Mucosa of rectum (tissue), 2 donors: ENCODE data around the gene ELAVL2.
"Not testable (repeated sequence)": the region's sequence is repeated elsewhere in the genome, so short reads cannot be mapped to it uniquely, and the experiment has no call there.

Source experiments
- H3K27ac ChIP-seq, 2 donors: one replicate each; pipeline ENCODE4 v1.7.0; 2013; ENCODE audit warnings: inconsistent platforms in 2 of 2, low read depth in 2 of 2, low read length in 2 of 2
- H3K27me3 ChIP-seq, 2 donors: one replicate each; pipeline ENCODE4 v1.7.0; 2013; ENCODE audit warnings: low read length in 2 of 2; ENCODE audit not compliant: control insufficient read depth in 2 of 2, insufficient read depth in 2 of 2
- H3K36me3 ChIP-seq, 2 donors: one replicate each; pipeline ENCODE4 v1.7.0; 2013; ENCODE audit warnings: low read length in 2 of 2; ENCODE audit not compliant: control insufficient read depth in 2 of 2, insufficient read depth in 2 of 2
- H3K4me1 ChIP-seq, 2 donors: one replicate each; pipeline ENCODE4 v1.7.0; 2013; ENCODE audit warnings: low read length in 2 of 2, mild to moderate bottlenecking in 1 of 2; ENCODE audit not compliant: control insufficient read depth in 2 of 2, insufficient read depth in 2 of 2
- H3K4me3 ChIP-seq, 2 donors: one replicate each; pipeline ENCODE4 v1.7.0; 2013; ENCODE audit warnings: low read length in 2 of 2
- H3K9ac ChIP-seq, 2 donors: one replicate each; pipeline ENCODE4 v1.7.0; 2013; ENCODE audit warnings: low read length in 2 of 2, low read depth in 1 of 2, mild to moderate bottlenecking in 1 of 2
- H3K9me3 ChIP-seq, 2 donors: one replicate each; pipeline ENCODE4 v1.7.0; 2013; ENCODE audit warnings: low read length in 2 of 2; ENCODE audit not compliant: control insufficient read depth in 2 of 2
- donor health status: healthy.
- donor health status: Normal muscosa, but diverticular disease.

The ELAVL2 gene

DNA sequence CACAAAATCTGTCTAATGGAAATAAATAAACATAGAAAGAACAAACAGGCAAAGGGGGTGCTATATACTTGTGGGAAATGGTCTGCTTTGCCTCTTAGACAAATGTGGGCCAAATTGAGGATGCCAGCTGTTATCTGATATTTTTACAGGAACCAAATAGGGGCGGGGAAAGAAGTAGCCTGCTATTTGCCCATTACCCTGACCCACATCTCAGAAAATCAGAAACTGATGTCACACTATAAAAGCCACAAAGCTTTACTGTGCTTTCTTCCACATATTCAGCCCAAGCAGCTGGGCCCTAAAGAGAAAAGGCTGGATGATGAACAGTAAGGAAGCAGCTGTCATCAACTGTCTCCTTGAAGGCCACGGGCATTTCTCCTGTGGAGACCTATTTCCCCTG lies 97.3 kb downstream of the ELAVL2 start:
- no peaks in the 10 kb centered on the region for H3K27me3 ChIP-seq
- H3K4me1 ChIP-seq, result no peaks in the 10 kb centered on the region
- H3K36me3 ChIP-seq, result no peaks in the 10 kb centered on the region
- H3K4me3 ChIP-seq, result no peak overlapping the region
- no peak overlapping the region for H3K9ac ChIP-seq
- no peak overlapping the region for H3K27ac ChIP-seq
- H3K9me3 ChIP-seq, result no peaks in the 10 kb centered on the region

DNA sequence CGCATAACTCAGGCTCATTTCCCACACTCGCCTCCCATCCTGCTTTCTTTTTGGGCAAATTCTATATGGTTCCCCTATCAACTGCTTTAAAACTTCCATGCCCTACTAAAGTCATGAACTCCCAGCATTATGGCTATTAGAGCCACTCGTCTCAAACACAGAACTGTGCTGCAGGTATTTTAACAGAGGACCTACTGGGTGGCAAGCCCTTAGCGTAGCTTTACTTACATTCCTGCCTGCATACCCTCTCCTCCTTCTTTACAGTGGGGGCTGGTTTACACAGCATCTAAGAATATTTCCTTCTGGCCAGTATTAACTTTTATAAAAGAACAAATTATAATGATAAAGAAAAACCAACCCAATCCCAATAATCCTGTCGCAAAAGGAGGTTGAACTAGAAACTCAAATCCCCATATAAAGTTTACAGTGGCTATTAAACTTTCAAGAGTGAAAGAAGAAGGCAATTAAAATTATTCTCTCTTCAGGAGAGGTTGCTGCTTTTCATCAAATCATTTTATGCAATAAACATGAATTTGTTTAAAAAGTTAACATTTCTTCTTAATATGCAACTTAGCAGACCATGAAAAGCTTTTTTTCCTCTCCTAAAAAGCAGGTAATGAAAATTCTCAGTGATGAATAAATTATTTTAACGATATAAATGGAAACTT lies 100.6 kb downstream of the ELAVL2 start:
- H3K4me1 ChIP-seq, result no peaks in the 10 kb centered on the region
- no peaks in the 10 kb centered on the region for H3K36me3 ChIP-seq
- no peak overlapping the region for H3K9ac ChIP-seq
- no peak overlapping the region for H3K4me3 ChIP-seq
- H3K9me3 ChIP-seq, result no peaks in the 10 kb centered on the region
- no peak overlapping the region for H3K27ac ChIP-seq
- no peaks in the 10 kb centered on the region for H3K27me3 ChIP-seq

DNA sequence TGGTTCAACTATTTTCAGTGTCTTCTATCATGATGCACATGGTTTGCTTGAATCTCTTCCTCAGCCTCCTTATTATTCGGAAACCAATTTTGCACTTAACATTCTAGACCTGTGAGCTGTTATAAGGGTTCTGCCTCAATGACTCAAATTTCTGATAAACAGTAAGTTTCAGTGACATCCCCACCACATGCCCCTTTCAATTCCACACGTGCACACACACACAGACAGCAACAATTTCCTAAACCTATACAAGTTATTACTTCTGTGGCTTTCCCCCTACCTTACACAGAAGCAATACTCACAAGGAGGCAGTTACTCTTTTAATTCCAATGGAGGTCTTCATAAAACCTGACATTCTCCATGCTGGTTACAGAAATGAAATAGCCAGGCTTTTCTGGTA lies 102.4 kb downstream of the ELAVL2 start:
- no peak overlapping the region for H3K4me3 ChIP-seq
- H3K27me3 ChIP-seq, result no peaks in the 10 kb centered on the region
- H3K27ac ChIP-seq, result no peak overlapping the region
- H3K36me3 ChIP-seq, result no peaks in the 10 kb centered on the region
- H3K9me3 ChIP-seq, result no peaks in the 10 kb centered on the region
- H3K4me1 ChIP-seq, result no peaks in the 10 kb centered on the region
- no peak overlapping the region for H3K9ac ChIP-seq

DNA sequence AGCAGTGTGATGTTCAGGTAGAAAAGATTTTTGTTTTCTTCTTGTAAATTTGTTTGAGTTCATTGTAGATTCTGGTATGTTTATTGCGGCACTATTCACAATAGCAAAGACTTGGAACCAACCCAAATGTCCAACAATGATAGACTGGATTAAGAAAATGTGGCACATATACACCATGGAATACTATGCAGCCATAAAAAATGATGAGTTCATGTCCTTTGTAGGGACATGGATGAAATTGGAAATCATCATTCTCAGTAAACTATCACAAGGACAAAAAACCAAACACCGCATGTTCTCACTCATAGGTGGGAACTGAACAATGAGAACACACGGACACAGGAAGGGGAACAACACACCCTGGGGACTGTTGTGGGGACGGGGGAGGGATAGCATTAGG lies 103.0 kb downstream of the ELAVL2 start:
- not testable (repeated sequence) for H3K9ac ChIP-seq, H3K4me1 ChIP-seq, H3K36me3 ChIP-seq, H3K4me3 ChIP-seq, H3K9me3 ChIP-seq, H3K27ac ChIP-seq, H3K27me3 ChIP-seq

DNA sequence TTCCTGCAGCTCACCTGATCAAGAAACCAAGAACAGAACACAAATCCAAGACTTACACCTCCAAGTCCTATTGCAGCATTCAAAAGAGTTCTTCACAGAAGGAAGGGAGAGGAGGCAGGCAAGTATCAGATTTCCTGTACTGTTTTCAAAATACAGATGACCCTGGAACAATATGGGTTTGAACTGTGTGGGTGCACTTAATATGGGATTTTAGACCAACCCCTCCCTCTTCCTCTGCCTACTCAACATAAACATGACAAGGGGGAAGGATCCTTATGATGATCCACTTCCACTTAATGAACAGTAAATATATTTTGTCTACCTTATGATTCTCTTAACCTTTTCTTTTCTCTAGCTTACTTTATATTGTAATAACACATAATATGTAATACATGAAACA lies 104.6 kb downstream of the ELAVL2 start:
- no peaks in the 10 kb centered on the region for H3K27me3 ChIP-seq

DNA sequence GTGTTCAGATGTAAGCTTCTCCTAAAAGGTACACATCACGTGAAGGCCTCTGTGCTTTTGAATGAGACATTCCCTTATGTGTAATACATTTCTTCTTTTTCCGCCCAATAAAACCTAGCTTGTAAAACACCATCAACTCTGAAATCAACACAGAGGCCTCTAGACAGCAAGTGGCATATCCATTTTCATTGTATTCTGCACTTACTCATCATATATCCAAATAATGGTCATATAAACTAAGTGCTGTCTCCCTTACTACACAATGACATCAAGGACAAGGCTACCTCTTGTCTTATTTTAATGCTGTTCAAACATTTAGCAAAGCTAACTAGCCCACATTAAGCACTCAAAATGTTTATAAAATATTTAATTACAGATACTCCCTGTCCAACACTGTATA lies 108.5 kb downstream of the ELAVL2 start:
- H3K4me1 ChIP-seq, result no peaks in the 10 kb centered on the region

More for the DNA sequence above, 104.6 kb downstream of the ELAVL2 start:
- Histone ChIP-seq H3K4me1 (no peaks in the 10 kb centered on the region), H3K27ac (no peak overlapping the region), H3K4me3 (no peak overlapping the region), H3K9ac (no peak overlapping the region), H3K36me3 (no peaks in the 10 kb centered on the region), H3K9me3 (no peaks in the 10 kb centered on the region)

DNA sequence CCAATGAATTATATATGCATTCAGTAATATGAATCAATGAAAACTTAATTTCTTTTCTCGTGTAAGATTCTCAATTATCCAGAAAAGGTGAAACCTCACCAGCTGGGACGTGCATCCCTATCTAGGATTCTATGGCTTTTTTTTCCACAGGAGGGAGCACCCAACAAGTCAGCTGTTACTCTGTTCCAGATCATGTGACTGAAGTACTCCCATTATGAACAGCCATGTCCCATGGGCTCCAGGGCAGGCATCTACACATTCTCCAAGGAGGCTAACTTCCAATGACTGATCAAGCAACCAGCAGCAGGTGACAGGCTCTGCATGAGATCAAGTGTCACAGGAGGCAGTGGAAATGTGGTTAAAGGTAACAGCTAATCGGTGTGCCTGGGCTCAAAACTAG lies 118.8 kb downstream of the ELAVL2 start:
- Histone ChIP-seq H3K27ac (no peak overlapping the region), H3K9me3 (no peaks in the 10 kb centered on the region)

More for the DNA sequence above, 108.5 kb downstream of the ELAVL2 start:
- Histone ChIP-seq H3K9ac (no peak overlapping the region), H3K27ac (no peak overlapping the region), H3K9me3 (no peaks in the 10 kb centered on the region), H3K4me3 (no peak overlapping the region), H3K27me3 (no peaks in the 10 kb centered on the region), H3K36me3 (no peaks in the 10 kb centered on the region)

DNA sequence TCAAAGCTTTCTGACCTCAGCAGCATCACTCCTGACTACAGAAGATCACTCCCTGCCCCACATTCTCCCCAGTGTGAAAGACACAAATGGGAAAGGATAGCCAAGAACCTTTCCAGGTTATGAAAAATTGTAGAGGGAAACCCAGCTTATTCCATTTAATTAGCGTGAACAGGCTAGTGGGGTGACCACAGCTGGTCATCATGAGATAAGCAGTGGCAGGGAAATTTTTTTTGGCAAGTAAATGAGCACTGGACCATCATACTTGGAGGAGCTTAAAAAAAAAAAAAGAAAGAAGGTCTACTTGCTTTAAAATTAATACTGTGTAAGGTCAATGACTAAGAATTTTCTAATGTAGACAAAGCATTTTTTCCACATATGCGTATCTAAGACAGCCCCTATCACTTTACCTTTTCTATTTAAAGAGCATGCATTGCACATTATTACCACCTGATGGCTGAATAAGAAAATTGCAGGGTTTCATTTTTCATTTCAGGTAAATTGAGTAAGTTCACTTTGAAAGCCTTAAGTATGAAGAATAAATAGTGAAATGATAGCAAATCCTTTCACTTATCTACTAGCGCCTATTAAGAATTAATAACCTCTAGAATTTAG lies 123.6 kb downstream of the ELAVL2 start:
- Histone ChIP-seq H3K4me1 (no peaks in the 10 kb centered on the region), H3K4me3 (no peak overlapping the region), H3K9me3 (no peaks in the 10 kb centered on the region), H3K27ac (no peak overlapping the region), H3K27me3 (no peaks in the 10 kb centered on the region), H3K9ac (no peak overlapping the region), H3K36me3 (no peaks in the 10 kb centered on the region)

More for the DNA sequence above, 118.8 kb downstream of the ELAVL2 start:
- Histone ChIP-seq H3K27me3 (no peaks in the 10 kb centered on the region), H3K4me3 (no peak overlapping the region), H3K36me3 (no peaks in the 10 kb centered on the region), H3K9ac (no peak overlapping the region), H3K4me1 (no peaks in the 10 kb centered on the region)

DNA sequence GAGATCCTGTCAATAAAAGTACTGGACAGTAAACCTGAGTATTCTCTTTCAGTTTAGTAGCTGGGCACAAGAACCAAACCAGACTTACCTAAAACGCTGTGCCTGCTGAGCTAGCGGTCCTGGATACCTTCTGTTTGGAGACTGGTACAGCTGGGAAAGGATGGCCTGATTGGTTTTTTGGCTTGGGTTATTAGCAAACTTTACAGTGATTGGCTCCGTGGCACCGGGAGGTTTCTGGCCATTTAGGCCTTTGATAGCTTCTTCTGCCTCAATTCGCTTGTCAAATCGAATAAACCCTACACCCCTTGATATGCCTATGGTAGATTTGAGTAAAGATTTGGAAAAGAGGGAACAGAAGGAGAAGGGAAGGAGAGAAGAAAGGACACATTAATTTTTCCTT lies 124.7 kb downstream of the ELAVL2 start:
- Histone ChIP-seq H3K36me3 (no peaks in the 10 kb centered on the region), H3K9ac (no peak overlapping the region), H3K9me3 (no peaks in the 10 kb centered on the region), H3K4me1 (no peaks in the 10 kb centered on the region), H3K4me3 (no peak overlapping the region), H3K27ac (no peak overlapping the region), H3K27me3 (no peaks in the 10 kb centered on the region)

DNA sequence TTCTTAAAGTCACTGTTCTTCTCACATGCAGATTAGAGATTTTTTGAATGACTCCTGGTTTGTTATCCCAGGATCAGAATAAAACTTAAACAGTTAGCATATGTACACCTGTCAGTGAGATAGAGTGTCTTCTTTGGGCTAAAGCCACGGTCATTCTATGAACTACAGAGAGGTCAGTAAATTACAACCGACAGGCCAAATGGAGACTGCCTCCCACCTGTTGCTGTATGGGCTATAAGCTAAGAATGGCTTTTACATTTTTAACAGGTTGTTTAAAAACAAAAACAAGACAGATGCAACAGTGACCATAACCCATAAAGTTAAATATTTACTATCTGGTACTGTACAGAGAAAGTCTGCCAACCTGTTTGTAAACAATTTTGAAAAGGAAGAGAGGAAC lies 125.7 kb downstream of the ELAVL2 start:
- Histone ChIP-seq H3K9me3 (no peaks in the 10 kb centered on the region), H3K9ac (no peak overlapping the region), H3K36me3 (no peaks in the 10 kb centered on the region), H3K4me1 (no peaks in the 10 kb centered on the region), H3K27ac (no peak overlapping the region), H3K27me3 (no peaks in the 10 kb centered on the region), H3K4me3 (no peak overlapping the region)
